ENCODE results near the gene RAPGEF2.

DNA sequence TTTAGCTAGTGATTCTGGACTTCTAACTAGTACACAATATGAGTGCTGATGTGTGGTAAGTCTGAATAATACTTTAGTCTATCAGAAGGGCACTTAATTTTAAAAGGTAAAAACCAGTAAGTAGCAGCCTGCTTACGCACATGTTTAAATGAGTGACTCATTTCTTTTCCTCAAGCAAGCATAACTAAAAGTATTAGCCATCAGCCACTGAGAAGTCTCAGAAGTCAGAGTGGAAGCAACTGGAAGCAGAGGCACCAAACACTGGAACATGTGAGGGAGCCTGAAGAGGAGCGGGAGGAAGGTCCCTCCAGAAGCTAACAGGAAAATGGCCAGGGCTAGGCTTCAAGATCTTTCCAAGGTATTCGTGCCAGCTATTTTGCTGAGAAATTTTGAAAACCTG lies 257.7 kb downstream of the RAPGEF2 start:
- TF ChIP-seq CTCF (optimal IDR thresholded peaks at IDR 0.05 in 1 of 3, IDR thresholded peaks at IDR 0.05 in 1 of 3, conservative IDR thresholded peaks at IDR 0.05 in 1 of 3; ENCODE audit: extremely low read depth in 1 of 3, insufficient read depth in 2 of 3, low read length in 3 of 3) (no peak), EZH2 (IDR thresholded peaks at IDR 0.05; ENCODE audit: low read length) (no peak)

Measured in keratinocyte (primary cell).